GM23338 (cell line): ENCODE results near the gene TRPC4. TPM values are rescaled to one million over a fixed set of nuclear protein-coding genes. Genes with fewer than 3 reads are reported as not detected.

ENCODE experiments used
- ATAC-seq: fragments of 200-7000 bp; cut with Tn5 transposase; 3 replicates; pipeline ENCODE4 v1.9.1; 2020
- DNase-seq: peaks from one replicate; pipeline ENCODE4 v3.0.0-alpha.2; 2015; ENCODE audit warnings: low spot score
- H2AFZ ChIP-seq: fragments of 200-600 bp; sonication (generic); 2 replicates; pipeline ENCODE4 v1.8.0; 2016; ENCODE audit warnings: antibody characterized with exemption, mild to moderate bottlenecking, moderate library complexity
- H3F3A ChIP-seq: fragments of 200-600 bp; sonication (generic); replicated peaks from 2 replicates; pipeline ENCODE4 v1.8.0; 2017; ENCODE audit warnings: antibody characterized with exemption, mixed run types, low read depth
- H3K27ac ChIP-seq: fragments of 200-600 bp; sonication (generic); 2 replicates; pipeline ENCODE4 v1.6.1; 2016; ENCODE audit warnings: low read depth
- H3K27me3 ChIP-seq: fragments of 200-600 bp; sonication (generic); 2 replicates; pipeline ENCODE4 v1.8.0; 2016; ENCODE audit warnings: mild to moderate bottlenecking, mixed run types, moderate library complexity; ENCODE audit not compliant: insufficient read depth
- H3K36me3 ChIP-seq: fragments of 200-600 bp; sonication (generic); 2 replicates; pipeline ENCODE4 v1.8.0; 2016; ENCODE audit warnings: mild to moderate bottlenecking; ENCODE audit not compliant: insufficient read depth
- H3K4me1 ChIP-seq: fragments of 200-600 bp; sonication (generic); 2 replicates; pipeline ENCODE4 v1.8.0; 2016; ENCODE audit warnings: mild to moderate bottlenecking, moderate library complexity; ENCODE audit not compliant: insufficient read depth
- H3K4me2 ChIP-seq: fragments of 200-600 bp; sonication (generic); 2 replicates; pipeline ENCODE4 v1.7.1; 2017; ENCODE audit warnings: mixed run types
- H3K4me3 ChIP-seq: fragments of 200-600 bp; sonication (generic); 2 replicates; pipeline ENCODE4 v1.6.1; 2016; ENCODE audit warnings: mixed run types
- H3K79me2 ChIP-seq: fragments of 200-600 bp; sonication (generic); replicated peaks from 2 replicates; pipeline ENCODE4 v1.8.0; 2017; ENCODE audit warnings: mild to moderate bottlenecking; ENCODE audit not compliant: insufficient read depth
- H3K9me2 ChIP-seq: fragments of 200-600 bp; sonication (generic); 2 replicates; pipeline ENCODE4 v1.8.0; 2017; ENCODE audit not compliant: insufficient read depth
- H4K20me1 ChIP-seq: fragments of 200-600 bp; sonication (generic); replicated peaks from 2 replicates; pipeline ENCODE4 v1.8.0; 2017; ENCODE audit warnings: mild to moderate bottlenecking; ENCODE audit not compliant: insufficient read depth
- H3K27ac Mint-ChIP-seq: 2 replicates; pipeline ENCODE4 v1.8.0; 2020; ENCODE audit warnings: inconsistent platforms, mild to moderate bottlenecking, moderate library complexity, mixed read lengths
- H3K27me3 Mint-ChIP-seq: 3 replicates; pipeline ENCODE4 v1.8.0; 2022; ENCODE audit warnings: low read depth, mild to moderate bottlenecking, moderate library complexity, mixed read lengths, inconsistent platforms; ENCODE audit not compliant: insufficient read depth, poor library complexity
- H3K36me3 Mint-ChIP-seq: 3 replicates; pipeline ENCODE4 v1.8.0; 2021; ENCODE audit warnings: low read depth, mild to moderate bottlenecking, inconsistent platforms, moderate library complexity, mixed read lengths
- H3K4me1 Mint-ChIP-seq: 3 replicates; pipeline ENCODE4 v1.8.0; 2020; ENCODE audit warnings: mild to moderate bottlenecking, inconsistent platforms, mixed read lengths
- H3K4me3 Mint-ChIP-seq: 3 replicates; pipeline ENCODE4 v1.8.0; 2021; ENCODE audit warnings: moderate library complexity, mild to moderate bottlenecking, inconsistent platforms, mixed read lengths
- H3K9me3 Mint-ChIP-seq: 3 replicates; pipeline ENCODE4 v1.8.0; 2020; ENCODE audit warnings: moderate library complexity, mild to moderate bottlenecking, inconsistent platforms, mixed read lengths
- CREB1 ChIP-seq: fragments of 250-450 bp; sonication (Bioruptor Pico); IDR thresholded peaks from 2 replicates; pipeline ENCODE4 v1.5.0; 2020; ENCODE audit warnings: low read depth, mild to moderate bottlenecking, moderate library complexity
- CTCF ChIP-seq, 2 experiments: fragments of 200-600 bp in 1 of 2; sonication (generic) in 1 of 2; conservative IDR thresholded peaks; 2 replicates each; pipeline versions ENCODE4 v1.5.1 to v1.6.1; 2016 to 2017; ENCODE audit warnings: antibody characterized with exemption in 2 of 2, low read depth in 2 of 2, mild to moderate bottlenecking in 2 of 2, moderate library complexity in 1 of 2
- ETS1 ChIP-seq: IDR thresholded peaks from 2 replicates; pipeline ENCODE4 v1.6.1; 2016; ENCODE audit warnings: antibody characterized with exemption
- EZH2 ChIP-seq: fragments of 200-600 bp; sonication (generic); IDR thresholded peaks from one replicate; pipeline ENCODE4 v1.8.0; 2017; ENCODE audit warnings: antibody characterized with exemption, mild to moderate bottlenecking, low read depth; ENCODE audit not compliant: unreplicated experiment
- EZH2phosphoT487 ChIP-seq: fragments of 200-600 bp; sonication (generic); IDR thresholded peaks from one replicate; pipeline ENCODE4 v1.8.1; 2018; ENCODE audit warnings: antibody characterized with exemption; ENCODE audit not compliant: unreplicated experiment
- JUNB ChIP-seq: IDR thresholded peaks from one replicate; pipeline ENCODE4 v1.6.1; 2016; ENCODE audit warnings: antibody characterized with exemption; ENCODE audit not compliant: unreplicated experiment
- NANOG ChIP-seq: IDR thresholded peaks from 2 replicates; pipeline ENCODE4 v1.6.1; 2016; ENCODE audit warnings: antibody characterized with exemption, borderline replicate concordance
- POLR2AphosphoS5 ChIP-seq: IDR thresholded peaks from 2 replicates; pipeline ENCODE4 v1.6.1; 2016; ENCODE audit warnings: antibody characterized with exemption, low read depth
- REST ChIP-seq: IDR thresholded peaks from one replicate; pipeline ENCODE4 v1.6.1; 2018; ENCODE audit warnings: antibody characterized with exemption; ENCODE audit not compliant: unreplicated experiment
- STAT1 ChIP-seq: IDR thresholded peaks from one replicate; pipeline ENCODE4 v1.6.1; 2016; ENCODE audit warnings: antibody characterized with exemption; ENCODE audit not compliant: unreplicated experiment
- ZNF114 ChIP-seq: fragments of 250-450 bp; sonication (Bioruptor Pico); IDR thresholded peaks from 2 replicates; pipeline ENCODE4 v1.5.0; 2020; ENCODE audit warnings: mild to moderate bottlenecking, moderate library complexity
- ZNF331 ChIP-seq: fragments of 250-450 bp; sonication (Bioruptor Pico); IDR thresholded peaks from 2 replicates; pipeline ENCODE4 v1.5.0; 2020; ENCODE audit warnings: low read depth, mild to moderate bottlenecking, moderate library complexity
- ZNF462 ChIP-seq: fragments of 250-450 bp; sonication (Bioruptor Pico); IDR thresholded peaks from 2 replicates; pipeline ENCODE4 v1.5.0; 2020; ENCODE audit warnings: mild to moderate bottlenecking, moderate library complexity
- polyA plus RNA-seq: library from polyadenylated mRNA; unstranded; fragments of >200 nt; fragmentation: Nextera tagmentation; extraction: Ambion mirVana; gene quantifications from 2 replicates; pipeline ENCODE4 v1.2.1, GENCODE V29; 2016
- total RNA-seq: library from RNA; depleted of rRNA; stranded (reverse); fragments of >200 nt; shearing (Covaris generic); gene quantifications from 2 replicates; pipeline ENCODE4 v1.2.3, GENCODE V29; 2014

The TRPC4 gene
- total and polyA plus RNA-seq, 2 experiments from 2014 or later = 1.1 to 2.1 TPM

- Histone ChIP-seq H3K4me3 (no peak overlapping the region), H3K27me3 (no peaks in the 10 kb centered on the region), H3K79me2 (no peaks in the 10 kb centered on the region), H2AFZ (no peak overlapping the region), H3K36me3 (no peaks in the 10 kb centered on the region), H3F3A (no peaks in the 10 kb centered on the region), H3K9me2 (no peaks in the 10 kb centered on the region), H3K27ac (no peak overlapping the region), H3K4me1 (peaks cover 12% of the 10 kb centered on the region; the same call in 1 of the 2 replicates), H3K4me2 (no peak overlapping the region), H4K20me1 (no peaks in the 10 kb centered on the region)
- TF ChIP-seq ZNF331 (CRISPR knock-in tag) = no peak
- TF ChIP-seq CREB1 = no peak
- no peak for TF ChIP-seq REST
- no peak for TF ChIP-seq POLR2AphosphoS5
- TF ChIP-seq NANOG = no peak
- TF ChIP-seq EZH2phosphoT487 = no peak
- TF ChIP-seq ETS1 = no peak
- no peak for TF ChIP-seq ZNF114
- no peak for TF ChIP-seq JUNB
- no peak for TF ChIP-seq CTCF (conservative IDR thresholded peaks at IDR 0.05; ENCODE audit: low read depth in 2 of 2)
- no peak for TF ChIP-seq ZNF462 (CRISPR knock-in tag)
- no peak for TF ChIP-seq STAT1
- no peak for TF ChIP-seq EZH2
- H3K27me3 Mint-ChIP-seq = no peaks in the 10 kb centered on the region
- H3K9me3 Mint-ChIP-seq = no peaks in the 10 kb centered on the region
- no peak overlapping the region for H3K27ac Mint-ChIP-seq
- peaks cover 21% of the 10 kb centered on the region for H3K4me1 Mint-ChIP-seq
- DNase-seq (no peak), ATAC-seq (no peak)
- no peaks in the 10 kb centered on the region for H3K36me3 Mint-ChIP-seq
- no peak overlapping the region for H3K4me3 Mint-ChIP-seq
Measured at GRCh38 chr13:37662624-37663023, 206.9 kb downstream of the TRPC4 start.
